ENCODE data around the gene FNIP2.

FNIP2 gene

DNA sequence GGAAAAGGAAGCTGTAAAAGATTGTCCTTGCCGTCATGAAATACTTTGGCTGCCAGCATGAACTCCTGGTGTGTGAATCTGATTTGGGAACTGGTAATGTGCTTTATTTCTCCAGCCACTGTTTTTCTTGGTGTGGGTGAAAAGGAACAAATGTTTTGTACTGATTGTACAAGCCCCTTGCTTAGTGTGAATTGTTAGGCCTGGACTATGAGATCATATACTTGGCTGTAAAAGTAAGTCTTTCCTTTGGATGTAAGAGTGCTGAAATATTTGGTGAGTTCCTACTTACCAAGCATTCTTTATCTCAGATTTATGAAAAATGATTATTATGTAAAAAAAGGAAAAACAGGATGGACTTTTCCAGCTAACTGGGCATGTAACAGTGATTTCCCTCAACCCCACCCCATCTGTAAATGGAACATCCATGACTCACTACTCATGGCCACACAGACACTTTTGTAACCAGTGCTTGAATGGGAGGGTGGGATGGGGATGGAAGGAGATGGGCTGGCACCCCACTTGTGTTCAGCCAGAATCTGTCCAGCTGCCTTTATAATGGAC is 6.3 kb downstream of the FNIP2 start:
- TF ChIP-seq, protein P1, sequence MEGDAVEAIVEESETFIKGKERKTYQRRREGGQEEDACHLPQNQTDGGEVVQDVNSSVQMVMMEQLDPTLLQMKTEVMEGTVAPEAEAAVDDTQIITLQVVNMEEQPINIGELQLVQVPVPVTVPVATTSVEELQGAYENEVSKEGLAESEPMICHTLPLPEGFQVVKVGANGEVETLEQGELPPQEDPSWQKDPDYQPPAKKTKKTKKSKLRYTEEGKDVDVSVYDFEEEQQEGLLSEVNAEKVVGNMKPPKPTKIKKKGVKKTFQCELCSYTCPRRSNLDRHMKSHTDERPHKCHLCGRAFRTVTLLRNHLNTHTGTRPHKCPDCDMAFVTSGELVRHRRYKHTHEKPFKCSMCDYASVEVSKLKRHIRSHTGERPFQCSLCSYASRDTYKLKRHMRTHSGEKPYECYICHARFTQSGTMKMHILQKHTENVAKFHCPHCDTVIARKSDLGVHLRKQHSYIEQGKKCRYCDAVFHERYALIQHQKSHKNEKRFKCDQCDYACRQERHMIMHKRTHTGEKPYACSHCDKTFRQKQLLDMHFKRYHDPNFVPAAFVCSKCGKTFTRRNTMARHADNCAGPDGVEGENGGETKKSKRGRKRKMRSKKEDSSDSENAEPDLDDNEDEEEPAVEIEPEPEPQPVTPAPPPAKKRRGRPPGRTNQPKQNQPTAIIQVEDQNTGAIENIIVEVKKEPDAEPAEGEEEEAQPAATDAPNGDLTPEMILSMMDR (IDR thresholded peaks at IDR 0.05) = no peak
- Histone ChIP-seq H3K27ac (peak overlapping the region; percentile 58 to 68), H3K9me3 (no peaks in the 10 kb centered on the region), H3K36me3 (no peaks in the 10 kb centered on the region), H3K4me3 (no peak overlapping the region), H3K4me1 (peaks cover 0 to 89% (median 30%) of the 10 kb centered on the region in 4 donors), H3K27me3 (no peaks in the 10 kb centered on the region)
- intact Hi-C loops (cut with DNase I; ENCODE audit: low total_unique reads) = loop anchor here (5.0 to 10.0 kb wide), 2 partner anchors 330 to 1192 kb away; partner anchors contain the start of gene RAPGEF2
- peak in 1 of 2 donors; percentile 34 for DNase-seq

DNA sequence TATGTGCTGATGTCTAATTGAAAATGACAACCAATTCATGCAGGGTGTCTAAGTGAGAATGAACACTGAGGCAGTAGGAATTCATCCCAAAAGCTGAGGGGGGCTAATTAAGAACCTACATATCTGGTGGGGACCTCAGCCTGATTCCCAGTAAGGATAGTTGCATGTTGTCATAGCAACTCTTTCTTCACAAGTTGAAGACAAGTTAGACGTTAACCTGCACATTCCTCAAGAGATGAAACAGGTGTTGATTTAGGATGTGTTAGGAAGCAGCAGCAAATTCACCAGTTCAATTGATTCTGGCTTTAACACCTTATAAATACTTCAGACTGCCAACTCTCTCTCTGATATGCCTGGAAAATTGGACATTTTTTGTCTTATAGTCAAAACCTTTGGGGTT is 7.3 kb downstream of the FNIP2 start:
- Histone ChIP-seq H3K36me3 (no peaks in the 10 kb centered on the region), H3K27me3 (no peaks in the 10 kb centered on the region), H3K9me3 (no peaks in the 10 kb centered on the region), H3K4me3 (no peak overlapping the region), H3K27ac (peak overlapping the region; percentile 58 to 68), H3K4me1 (peaks cover 0 to 80% (median 26%) of the 10 kb centered on the region in 4 donors)
- TF ChIP-seq, protein P1 (IDR thresholded peaks at IDR 0.05) = no peak
- DNase-seq = no peak
- intact Hi-C loops (cut with DNase I; ENCODE audit: low total_unique reads) = loop anchor here (5.0 to 10.0 kb wide), 2 partner anchors 329 to 1191 kb away; partner anchors contain the start of gene RAPGEF2

- H3K9me3 ChIP-seq = no peaks in the 10 kb centered on the region
- no peak overlapping the region for H3K4me3 ChIP-seq
- H3K27me3 ChIP-seq = no peaks in the 10 kb centered on the region
- H3K27ac ChIP-seq = peak overlapping the region in 1 of 2 donors; percentile 24
- H3K36me3 ChIP-seq = no peaks in the 10 kb centered on the region
- DNase-seq = no peak
- peaks cover 0 to 79% (median 26%) of the 10 kb centered on the region in 4 donors for H3K4me1 ChIP-seq
- TF ChIP-seq, protein P1 (IDR thresholded peaks at IDR 0.05) = no peak
- intact Hi-C loops (cut with DNase I; ENCODE audit: low total_unique reads) = loop anchor here (5.0 to 10.0 kb wide), 2 partner anchors 327 to 1190 kb away; partner anchors contain the start of gene RAPGEF2
Measured at GRCh38 chr4:158777423-158778155, 8.8 kb downstream of the FNIP2 start.

DNA sequence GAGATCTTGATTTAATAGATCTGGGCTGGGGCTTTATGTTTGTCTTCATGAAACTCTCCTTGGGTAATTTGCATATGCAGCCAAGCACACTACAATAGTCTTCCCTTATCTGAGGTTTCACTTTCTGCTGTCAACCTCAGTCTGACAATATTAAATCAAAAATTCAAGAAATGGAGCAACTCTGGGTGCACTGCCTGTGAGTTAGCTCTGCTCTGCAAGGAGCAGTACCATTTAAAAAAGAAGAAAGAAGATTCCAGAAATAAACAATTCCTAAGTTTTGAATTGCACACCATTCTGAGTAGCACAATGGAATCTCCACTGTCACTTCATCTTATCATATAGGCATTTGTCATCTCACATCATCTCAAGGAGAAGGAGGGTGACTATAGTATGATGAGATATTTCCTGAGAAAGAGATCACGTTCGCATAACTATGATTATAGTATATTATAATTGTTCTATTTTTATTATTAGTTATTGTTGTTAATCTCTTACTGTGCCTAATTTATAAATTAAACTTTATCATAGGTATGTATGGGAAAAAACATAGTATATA is 9.4 kb downstream of the FNIP2 start:
- intact Hi-C loops (cut with DNase I; ENCODE audit: low total_unique reads) = loop anchor here (5.0 to 10.0 kb wide), 2 partner anchors 327 to 1189 kb away; partner anchors contain the start of gene RAPGEF2
- Histone ChIP-seq H3K9me3 (no peaks in the 10 kb centered on the region), H3K36me3 (no peaks in the 10 kb centered on the region), H3K27ac (peak overlapping the region in 1 of 2 donors; percentile 24), H3K4me3 (no peak overlapping the region), H3K27me3 (no peaks in the 10 kb centered on the region), H3K4me1 (peaks cover 0 to 79% (median 30%) of the 10 kb centered on the region in 4 donors)
- TF ChIP-seq, protein P1 (IDR thresholded peaks at IDR 0.05) = no peak
- DNase-seq = no peak

DNA sequence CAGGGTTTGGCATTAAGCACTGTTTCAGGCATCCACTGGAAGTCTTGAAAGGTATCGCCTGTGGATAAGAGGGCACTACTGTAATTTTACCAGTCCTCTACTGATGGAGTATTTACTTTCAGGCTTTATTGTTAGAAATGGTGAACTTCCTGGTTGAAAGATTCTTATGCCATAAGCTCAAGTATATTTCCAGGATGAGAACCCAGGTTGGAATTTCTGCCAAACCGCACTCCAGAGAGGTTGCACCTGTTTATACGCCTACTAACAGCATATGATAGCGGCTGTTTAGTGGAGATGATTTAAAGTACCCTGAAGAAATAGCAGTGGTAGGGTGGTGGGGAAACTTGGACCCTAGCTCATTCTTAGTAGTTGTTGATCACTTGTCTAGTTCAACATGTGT is 9.9 kb downstream of the FNIP2 start:
- DNase-seq = no peak
- TF ChIP-seq, protein P1 (IDR thresholded peaks at IDR 0.05) = no peak
- no peaks in the 10 kb centered on the region for H3K36me3 ChIP-seq
- no peak overlapping the region for H3K4me3 ChIP-seq
- peaks cover 0 to 79% (median 33%) of the 10 kb centered on the region in 4 donors for H3K4me1 ChIP-seq
- intact Hi-C loops (cut with DNase I; ENCODE audit: low total_unique reads) = loop anchor here (5.0 to 10.0 kb wide), 2 partner anchors 326 to 1189 kb away; partner anchors contain the start of gene RAPGEF2
- H3K27ac ChIP-seq = no peak overlapping the region
- H3K27me3 ChIP-seq = no peaks in the 10 kb centered on the region
- H3K9me3 ChIP-seq = no peaks in the 10 kb centered on the region

Data from tibial artery (tissue), 4 donors.